IMR-90 (cell line): Measurements from ENCODE around the gene TNIP2.

Experiments used
- CEBPB ChIP-seq: IDR thresholded peaks from 2 replicates; pipeline ENCODE4 v1.6.1; 2012; ENCODE audit warnings: low read depth, low read length, improper control_type of control experiment
- CTCF ChIP-seq: conservative IDR thresholded peaks from 2 replicates; pipeline ENCODE4 v1.5.1; 2012; ENCODE audit warnings: mild to moderate bottlenecking, low read depth, low read length, improper control_type of control experiment
- FOS ChIP-seq: fragments of 150-350 bp; IDR thresholded peaks from 2 replicates; pipeline ENCODE4 v1.6.1; 2016; ENCODE audit warnings: low read depth, low read length
- NFE2L2 ChIP-seq: fragments of 150-350 bp; IDR thresholded peaks from 2 replicates; pipeline ENCODE4 v1.6.1; 2016; ENCODE audit warnings: low read depth, mild to moderate bottlenecking, low read length
- POLR2A ChIP-seq: IDR thresholded peaks from 2 replicates; pipeline ENCODE4 v1.6.1; 2012; ENCODE audit warnings: mild to moderate bottlenecking, low read depth, low read length
- RCOR1 ChIP-seq: IDR thresholded peaks from 2 replicates; pipeline ENCODE4 v1.6.1; 2012; ENCODE audit warnings: mild to moderate bottlenecking, low read length, improper control_type of control experiment; ENCODE audit not compliant: insufficient replicate concordance
- SMC3 ChIP-seq: fragments of 150-350 bp; IDR thresholded peaks from 2 replicates; pipeline ENCODE4 v1.6.1; 2016; ENCODE audit warnings: low read depth, mild to moderate bottlenecking, antibody characterized with exemption, low read length, moderate library complexity
- USF2 ChIP-seq: fragments of 150-350 bp; IDR thresholded peaks from 2 replicates; pipeline ENCODE4 v1.6.1; 2017; ENCODE audit warnings: mild to moderate bottlenecking, antibody characterized with exemption, low read length, low read depth

GRCh38 chr4:2762048-2762447, 5.9 kb upstream of the TNIP2 start:
- no peak for TF ChIP-seq NFE2L2
- TF ChIP-seq POLR2A: no peak
- no peak for TF ChIP-seq SMC3
- TF ChIP-seq FOS: no peak
- TF ChIP-seq CEBPB: no peak
- TF ChIP-seq USF2: no peak
- TF ChIP-seq CTCF: no peak
- no peak for TF ChIP-seq RCOR1
